GM12891 (cell line): ENCODE measurements around the gene HBG2.
"Not testable (repeated sequence)": the region's sequence is repeated elsewhere in the genome, so short reads cannot be mapped to it uniquely, and the experiment has no call there.

Experiments used
- DNase-seq: peaks from one replicate; pipeline ENCODE4 v3.0.0; 2011; ENCODE audit warnings: low spot score; ENCODE audit not compliant: insufficient read length
- FAIRE-seq: peaks from 2 replicates; lab custom pipeline; 2011; peaks lifted over from hg19 to GRCh38; lab: Jason Lieb, UNC
- PAX5 ChIP-seq: IDR thresholded peaks from 2 replicates; pipeline ENCODE4 v1.6.1; 2011; ENCODE audit warnings: low read length, moderate library complexity, mild to moderate bottlenecking; ENCODE audit not compliant: insufficient read depth, severe bottlenecking
- POLR2A ChIP-seq: IDR thresholded peaks from 2 replicates; pipeline ENCODE4 v1.6.1; 2011; ENCODE audit warnings: low read depth, low read length, control low read depth
- POLR2AphosphoS5 ChIP-seq: IDR thresholded peaks from 2 replicates; pipeline ENCODE4 v1.6.1; 2011; ENCODE audit warnings: low read depth, low read length, control low read depth
- POU2F2 ChIP-seq: IDR thresholded peaks from 2 replicates; pipeline ENCODE4 v1.6.1; 2011; ENCODE audit warnings: low read depth, mild to moderate bottlenecking, control low read depth, low read length, moderate library complexity
- SPI1 ChIP-seq: IDR thresholded peaks from 2 replicates; pipeline ENCODE4 v1.6.1; 2011; ENCODE audit warnings: low read depth, low read length, control low read depth
- TAF1 ChIP-seq: IDR thresholded peaks from 2 replicates; pipeline ENCODE4 v1.6.1; 2011; ENCODE audit warnings: low read depth, low read length, control low read depth

The HBG2 gene

DNA sequence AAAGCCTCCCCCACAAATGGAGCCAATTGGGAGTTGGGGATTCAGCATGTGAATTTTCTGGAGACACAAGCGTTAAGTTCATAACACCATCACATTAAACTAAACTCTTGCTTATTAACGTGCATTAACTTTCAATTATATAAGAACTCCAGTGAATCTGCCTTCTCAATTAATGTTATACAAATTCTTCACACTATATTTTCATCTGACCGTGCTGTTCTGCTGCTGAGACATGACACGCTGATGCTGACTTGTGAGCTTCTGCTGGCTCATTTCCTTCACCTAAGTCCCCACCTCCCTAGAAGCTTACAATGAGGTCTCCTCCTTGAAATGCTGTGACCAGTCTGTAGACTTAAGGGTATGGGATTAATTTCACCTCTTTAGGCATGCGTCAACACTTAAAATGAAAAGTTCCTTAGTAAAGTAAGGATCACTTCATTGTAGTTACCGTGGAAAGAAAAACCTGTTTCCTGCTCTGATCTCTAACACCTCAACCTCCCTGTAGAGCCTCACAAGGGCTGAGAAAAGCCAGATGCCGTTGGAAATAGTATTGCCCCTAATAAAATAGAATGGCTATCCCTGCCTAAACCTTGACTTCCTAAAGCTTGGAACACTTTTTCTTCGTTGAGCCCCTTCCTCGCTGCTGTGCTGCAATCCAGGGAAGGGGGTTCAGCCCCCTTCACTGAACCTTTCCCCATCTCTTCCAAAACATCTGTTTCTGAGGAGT is 2.2 kb downstream of the HBG2 start:
- DNase-seq (no peak), FAIRE-seq (no peak)
- TF ChIP-seq POLR2AphosphoS5 (no peak), POLR2A (no peak), TAF1 (no peak), PAX5 (no peak), SPI1 (no peak), POU2F2 (no peak)

DNA sequence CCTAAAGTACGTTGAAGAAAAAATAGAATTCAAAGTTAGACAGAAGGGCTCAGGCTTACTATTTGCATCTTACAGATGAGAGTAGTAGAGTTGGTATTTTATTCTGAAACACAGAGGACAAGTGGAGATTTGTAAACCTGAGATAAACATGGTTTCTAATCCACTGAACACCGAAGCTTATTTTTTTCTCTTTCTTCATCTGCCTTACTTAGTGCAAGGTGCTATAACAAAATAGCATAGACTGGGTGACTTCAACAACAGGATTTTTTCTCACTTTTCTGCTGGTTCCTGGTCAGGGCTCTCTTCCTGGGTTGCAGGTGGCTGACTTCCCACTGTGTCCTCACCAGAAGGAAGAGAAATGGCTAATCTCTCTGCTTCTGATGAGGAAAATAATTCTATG is 2.8 kb downstream of the HBG2 start:
- FAIRE-seq: no peak
- no peak for TF ChIP-seq TAF1
- TF ChIP-seq PAX5: no peak
- no peak for TF ChIP-seq POLR2AphosphoS5
- no peak for TF ChIP-seq POLR2A
- no peak for TF ChIP-seq SPI1
- no peak for TF ChIP-seq POU2F2

DNA sequence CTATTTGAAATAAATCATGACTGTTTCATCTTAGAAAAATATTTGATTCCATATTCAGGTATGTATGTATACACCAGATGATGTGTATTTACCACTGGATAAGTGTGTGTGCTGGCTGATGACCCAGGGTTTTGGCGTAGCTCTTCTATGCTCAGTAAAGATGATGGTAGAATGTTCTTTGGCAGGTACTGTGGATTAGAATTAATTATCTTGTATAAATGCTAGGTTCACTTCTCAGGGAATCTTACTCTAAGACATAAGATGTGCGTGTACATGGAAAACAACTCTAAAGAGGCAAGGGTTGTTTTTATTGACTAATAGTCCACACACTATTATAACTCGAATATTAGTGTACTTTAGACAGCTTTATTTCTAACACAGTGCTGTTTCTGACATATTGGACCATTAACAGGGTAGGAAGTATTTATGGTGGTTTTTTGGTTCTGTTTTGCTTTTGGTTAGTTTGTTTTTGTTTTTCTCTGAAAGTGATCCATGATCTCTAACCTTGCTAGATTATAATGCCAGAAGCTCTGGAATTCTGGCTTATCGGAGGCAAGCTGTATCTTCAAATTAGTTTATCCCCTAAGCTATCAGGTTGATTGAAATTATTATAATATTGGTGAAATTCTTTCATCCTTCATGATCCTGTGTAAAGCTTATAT is 3.9 kb downstream of the HBG2 start:
- TF ChIP-seq POLR2A (no peak), POLR2AphosphoS5 (no peak), PAX5 (no peak), SPI1 (no peak), POU2F2 (no peak)
- FAIRE-seq (no peak), DNase-seq (no peak)

More for the DNA sequence above, 2.8 kb downstream of the HBG2 start:
- no peak for DNase-seq

DNA sequence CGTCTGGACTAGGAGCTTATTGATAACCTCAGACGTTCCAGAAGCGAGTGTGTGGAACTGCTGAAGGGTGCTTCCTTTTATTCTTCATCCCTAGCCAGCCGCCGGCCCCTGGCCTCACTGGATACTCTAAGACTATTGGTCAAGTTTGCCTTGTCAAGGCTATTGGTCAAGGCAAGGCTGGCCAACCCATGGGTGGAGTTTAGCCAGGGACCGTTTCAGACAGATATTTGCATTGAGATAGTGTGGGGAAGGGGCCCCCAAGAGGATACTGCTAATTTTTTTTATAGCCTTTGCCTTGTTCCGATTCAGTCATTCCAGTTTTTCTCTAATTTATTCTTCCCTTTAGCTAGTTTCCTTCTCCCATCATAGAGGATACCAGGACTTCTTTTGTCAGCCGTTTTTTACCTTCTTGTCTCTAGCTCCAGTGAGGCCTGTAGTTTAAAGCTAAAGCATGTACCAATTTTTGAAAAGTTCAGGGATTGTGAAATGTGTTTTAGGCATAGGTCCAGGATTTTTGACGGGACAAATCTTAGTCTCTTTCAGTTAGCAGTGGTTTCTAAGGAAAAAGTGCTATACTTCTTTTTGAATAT is 4.7 kb downstream of the HBG2 start, which contains the start of gene HBG1:
Gene HBG1, minus strand, starts transcription at position 51 of the 590 bp plus-strand sequence. CDS start 53 bp downstream, outside the sequence.
- not testable (repeated sequence) for FAIRE-seq, DNase-seq

DNA sequence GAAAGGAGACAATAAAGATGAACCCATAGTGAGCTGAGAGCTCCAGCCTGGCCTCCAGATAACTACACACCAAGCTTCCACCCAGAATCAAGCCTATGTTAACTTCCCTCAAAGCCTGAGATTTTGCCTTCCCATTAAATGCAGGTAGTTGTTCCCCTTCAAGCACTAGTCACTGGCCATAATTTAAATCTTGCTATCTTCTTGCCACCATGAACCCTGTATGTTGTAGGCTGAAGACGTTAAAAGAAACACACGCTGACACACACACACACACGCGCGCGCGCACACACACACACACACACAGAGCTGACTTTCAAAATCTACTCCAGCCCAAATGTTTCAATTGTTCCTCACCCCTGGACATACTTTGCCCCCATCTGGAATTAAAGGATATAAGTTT is 6.1 kb downstream of the HBG2 start:
- FAIRE-seq, DNase-seq: not testable (repeated sequence)

DNA sequence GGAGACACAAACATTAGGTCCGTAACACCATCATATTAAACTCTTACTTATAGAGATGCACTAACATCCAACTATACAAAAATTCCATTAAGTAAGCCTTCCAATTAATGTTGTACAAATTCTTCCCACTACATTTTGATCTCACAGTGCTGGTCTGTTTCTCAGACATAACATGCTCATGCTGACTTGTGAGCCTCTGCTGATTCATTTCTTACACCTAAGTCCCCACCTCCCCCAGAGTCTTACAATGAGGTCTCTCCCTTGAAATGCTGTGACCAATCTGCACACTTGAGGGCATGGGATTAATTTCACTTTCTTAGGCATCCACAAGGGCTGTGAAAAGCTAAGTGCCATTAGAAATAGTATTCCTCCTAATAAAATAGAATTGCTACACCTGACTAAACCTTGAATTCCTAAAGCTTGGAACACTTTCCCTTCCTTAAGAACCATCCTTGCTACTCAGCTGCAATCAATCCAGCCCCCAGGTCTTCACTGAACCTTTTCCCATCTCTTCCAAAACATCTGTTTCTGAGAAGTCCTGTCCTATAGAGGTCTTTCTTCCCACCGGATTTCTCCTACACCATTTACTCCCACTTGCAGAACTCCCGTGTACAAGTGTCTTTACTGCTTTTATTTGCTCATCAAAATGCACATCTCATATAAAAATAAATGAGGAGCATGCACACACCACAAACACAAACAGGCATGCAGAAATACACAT is 6.9 kb downstream of the HBG2 start:
- FAIRE-seq (no peak), DNase-seq (no peak)
- no peak for TF ChIP-seq POU2F2
- TF ChIP-seq TAF1: no peak
- TF ChIP-seq POLR2A: no peak
- no peak for TF ChIP-seq PAX5
- no peak for TF ChIP-seq POLR2AphosphoS5
- TF ChIP-seq SPI1: no peak

DNA sequence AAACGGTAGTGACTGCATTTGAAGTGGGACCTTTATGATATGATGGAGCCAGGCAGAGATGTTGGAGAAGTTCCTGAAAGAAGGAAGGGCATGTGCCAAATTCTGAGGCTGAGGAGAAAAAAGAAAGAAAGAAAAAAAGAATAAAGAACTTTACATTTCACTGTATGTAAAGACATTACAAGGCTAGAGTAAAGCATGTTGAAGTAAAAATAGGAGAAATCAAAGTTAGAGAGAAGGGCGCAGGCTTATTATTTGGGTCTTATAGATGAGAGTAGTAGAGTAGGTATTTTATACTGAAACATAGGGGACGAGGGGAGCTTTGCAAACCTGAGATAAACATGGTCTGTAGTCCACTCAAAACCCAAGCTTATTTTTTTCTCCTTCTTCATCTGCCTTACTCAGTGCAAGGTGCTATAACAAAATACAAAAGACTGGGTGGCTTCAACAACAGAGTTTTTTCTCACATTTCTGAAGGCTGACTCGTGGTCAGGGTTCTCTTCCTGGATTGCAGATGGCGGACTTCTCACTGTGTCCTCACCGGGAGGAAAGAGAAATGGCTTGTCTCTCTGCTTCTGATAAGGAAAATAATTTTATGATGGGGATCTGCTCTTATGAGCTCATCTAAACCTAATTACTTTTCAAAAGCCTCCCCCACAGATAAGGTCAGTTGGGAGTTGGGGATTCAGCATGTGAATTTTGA is 7.7 kb downstream of the HBG2 start:
- DNase-seq (no peak), FAIRE-seq (no peak)
- TF ChIP-seq POLR2AphosphoS5 (no peak), PAX5 (no peak), TAF1 (no peak), POU2F2 (no peak), POLR2A (no peak), SPI1 (no peak)

DNA sequence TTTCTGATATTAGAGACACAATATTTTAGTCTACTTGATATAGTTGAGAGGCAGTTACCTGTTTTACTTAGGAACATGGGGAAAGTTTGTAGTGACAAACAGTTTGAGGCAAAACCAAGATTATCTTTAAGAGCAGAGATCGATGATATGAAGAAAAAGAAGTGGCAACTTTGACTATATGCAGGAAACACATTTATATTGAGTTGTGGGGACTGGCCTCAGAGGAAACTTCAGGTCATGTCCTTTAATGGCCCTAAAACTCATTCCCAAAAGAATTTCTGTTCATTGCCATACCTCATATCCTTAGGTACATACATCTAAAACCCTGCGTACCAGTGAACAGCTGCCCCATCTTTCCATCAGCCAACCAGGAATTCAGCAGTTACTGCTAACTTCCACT is 9.4 kb downstream of the HBG2 start:
- TF ChIP-seq POLR2AphosphoS5 (no peak), TAF1 (no peak), PAX5 (no peak), POLR2A (no peak), SPI1 (no peak), POU2F2 (no peak)
- no peak for DNase-seq
- no peak for FAIRE-seq

DNA sequence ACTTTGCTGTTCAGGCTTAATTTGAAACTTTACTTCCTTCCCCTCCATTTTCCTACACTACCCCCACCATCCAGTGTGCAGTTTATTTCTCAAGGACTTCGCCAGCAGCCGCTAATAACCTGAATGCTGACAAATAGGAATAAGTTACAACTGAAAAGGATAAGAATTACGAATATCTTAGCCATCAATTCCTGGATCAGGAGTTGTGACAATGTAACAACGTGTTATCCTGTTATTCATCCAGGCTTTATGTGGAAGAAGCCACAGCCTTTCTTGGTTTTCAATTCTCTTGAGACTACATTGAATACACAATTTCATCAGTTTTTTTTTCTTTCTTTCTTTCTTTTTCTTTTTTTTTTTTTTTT is 10.8 kb downstream of the HBG2 start:
- DNase-seq: no peak
- TF ChIP-seq POU2F2: no peak
- TF ChIP-seq SPI1: no peak
- no peak for TF ChIP-seq TAF1
- TF ChIP-seq PAX5: no peak
- TF ChIP-seq POLR2AphosphoS5: no peak
- no peak for TF ChIP-seq POLR2A
- no peak for FAIRE-seq
